SK-N-SH (cell line): ENCODE measurements around the gene ACER3. TPM values are rescaled to one million over a fixed set of nuclear protein-coding genes. Genes with fewer than 3 reads are reported as not detected.

Experiments
- CTCF ChIA-PET: fragments of 300-600, 350-600 bp; formaldehyde crosslinking; extraction: SDS; loops from one replicate; lab custom pipeline; 2021; lab: Yijun Ruan, JAX
- POLR2A ChIA-PET: fragments of 350-600 bp; sonication (Branson Sonifier 250); formaldehyde crosslinking; extraction: SDS; loops from one replicate; lab custom pipeline; 2020; ENCODE audit warnings: antibody characterized with exemption, inconsistent platforms; lab: Yijun Ruan, JAX
- DNase-seq: peaks from one replicate; pipeline ENCODE4 v3.0.0; 2012
- H2AFZ ChIP-seq: fragments of 200-600 bp; sonication (generic); 2 replicates; pipeline ENCODE4 v1.8.1; 2016; ENCODE audit warnings: antibody characterized with exemption, mild to moderate bottlenecking, low read depth
- H3F3A ChIP-seq: fragments of 200-600 bp; sonication (generic); replicated peaks from 2 replicates; pipeline ENCODE3; 2016; ENCODE audit warnings: antibody characterized with exemption, mild to moderate bottlenecking; ENCODE audit not compliant: insufficient read depth
- H3K27ac ChIP-seq, 2 experiments: fragments of 200-500 bp in 1 of 2; fragments of 200-600 bp in 1 of 2; sonication (Bioruptor generic) in 1 of 2; sonication (generic), shearing (Covaris generic) in 1 of 2; 2 replicates each; pipeline versions ENCODE4 v1.5.1 to v1.6.1; 2014 to 2016; ENCODE audit warnings: low read depth in 2 of 2, inconsistent platforms in 1 of 2, low read length in 1 of 2, mild to moderate bottlenecking in 1 of 2, mixed read lengths in 1 of 2
- H3K27me3 ChIP-seq: fragments of 200-600 bp; sonication (generic), shearing (Covaris generic); 2 replicates; pipeline ENCODE4 v1.6.1; 2016; ENCODE audit warnings: mixed run types; ENCODE audit not compliant: insufficient read depth
- H3K36me3 ChIP-seq, 2 experiments: fragments of 200-500 bp in 1 of 2; fragments of 200-600 bp in 1 of 2; sonication (Bioruptor generic) in 1 of 2; sonication (generic) in 1 of 2; replicated peaks in 1 of 2; 2 replicates each; pipeline versions ENCODE3 to v1.5.1; 2014 to 2016; ENCODE audit warnings: low read length in 1 of 2, mild to moderate bottlenecking in 1 of 2; ENCODE audit not compliant: insufficient read depth in 2 of 2, control insufficient read depth in 1 of 2
- H3K4me1 ChIP-seq, 2 experiments: fragments of 200-500 bp in 1 of 2; fragments of 200-600 bp in 1 of 2; sonication (Bioruptor generic) in 1 of 2; sonication (generic), shearing (Covaris generic) in 1 of 2; 2 replicates each; pipeline versions ENCODE4 v1.5.1 to v1.6.1; 2014 to 2016; ENCODE audit warnings: low read depth in 1 of 2, low read length in 1 of 2, mixed run types in 1 of 2; ENCODE audit not compliant: insufficient read depth in 2 of 2, control insufficient read depth in 1 of 2
- H3K4me2 ChIP-seq: fragments of 200-600 bp; sonication (generic), shearing (Covaris generic); 2 replicates; pipeline ENCODE4 v1.6.1; 2017; ENCODE audit warnings: mixed run types
- H3K4me3 ChIP-seq, 2 experiments: fragments of 200-500 bp in 1 of 2; fragments of 200-600 bp in 1 of 2; sonication (Bioruptor generic) in 1 of 2; sonication (generic), shearing (Covaris generic) in 1 of 2; 2 replicates each; pipeline versions ENCODE4 v1.5.1 to v1.8.1; 2014 to 2016; ENCODE audit warnings: low read depth in 2 of 2, inconsistent platforms in 1 of 2, low read length in 1 of 2, mild to moderate bottlenecking in 1 of 2, mixed read lengths in 1 of 2, moderate library complexity in 1 of 2
- H3K79me2 ChIP-seq: fragments of 200-600 bp; sonication (generic); 2 replicates; pipeline ENCODE4 v1.8.1; 2017; ENCODE audit warnings: mild to moderate bottlenecking; ENCODE audit not compliant: insufficient read depth
- H3K9ac ChIP-seq: fragments of 200-600 bp; sonication (generic); 2 replicates; pipeline ENCODE4 v1.6.1; 2017; ENCODE audit warnings: mixed run types
- H3K9me2 ChIP-seq: fragments of 200-600 bp; sonication (generic); 2 replicates; pipeline ENCODE4 v1.6.1; 2017; ENCODE audit warnings: mixed run types
- H3K9me3 ChIP-seq: fragments of 200-600 bp; sonication (generic); 2 replicates; pipeline ENCODE4 v1.6.1; 2017; ENCODE audit warnings: mixed run types, mild to moderate bottlenecking, moderate library complexity
- H4K20me1 ChIP-seq: fragments of 200-600 bp; sonication (generic); 2 replicates; pipeline ENCODE4 v1.6.1; 2017; ENCODE audit warnings: mild to moderate bottlenecking, mixed run types; ENCODE audit not compliant: insufficient read depth
- ELF1 ChIP-seq: IDR thresholded peaks from 2 replicates; pipeline ENCODE4 v1.4.0; 2012
- EZH2phosphoT487 ChIP-seq: fragments of 200-600 bp; sonication (generic); IDR thresholded peaks from 2 replicates; pipeline ENCODE4 v1.6.1; 2017; ENCODE audit warnings: low read depth, mixed run types, mild to moderate bottlenecking, antibody characterized with exemption, moderate library complexity, borderline replicate concordance
- GABPA ChIP-seq: IDR thresholded peaks from 2 replicates; pipeline ENCODE4 v1.4.0; 2012; ENCODE audit warnings: low read depth, mild to moderate bottlenecking
- RXRA ChIP-seq: IDR thresholded peaks from 2 replicates; pipeline ENCODE4 v1.4.0; 2012; ENCODE audit warnings: low read depth, mild to moderate bottlenecking, borderline replicate concordance
- TEAD4 ChIP-seq: IDR thresholded peaks from 2 replicates; pipeline ENCODE4 v1.4.0; 2012; ENCODE audit warnings: mild to moderate bottlenecking, borderline replicate concordance; ENCODE audit not compliant: insufficient read depth
- WGBS: methylation state at CpG from one replicate; pipeline ENCODE4 v1.1.6; 2017; ENCODE audit warnings: low lambda C conversion rate; 5-methylcytosine and 5-hydroxymethylcytosine counted together
- polyA plus RNA-seq, 3 experiments: library from polyadenylated mRNA; depleted of rRNA; stranded (reverse); fragments of >200 nt; gene quantifications; 2 replicates each; pipeline ENCODE4 v1.2.3, GENCODE V29; 2012
- TF ChIP-seq, protein P1 (sequence below): IDR thresholded peaks from 2 replicates; pipeline ENCODE4 v1.4.0; 2012; ENCODE audit warnings: low read depth, borderline replicate concordance
- TF ChIP-seq, protein P2 (sequence below): IDR thresholded peaks from 2 replicates; pipeline ENCODE4 v1.4.0; 2012; ENCODE audit warnings: low read depth
- TF ChIP-seq, protein P3 (sequence below): fragments of 150-350 bp; IDR thresholded peaks from 2 replicates; pipeline ENCODE4 v1.6.1; 2017; ENCODE audit warnings: antibody characterized with exemption, low read length, low read depth, borderline replicate concordance

Gene ACER3
- polyA plus RNA-seq, 1 of the 3 experiments (the other 2 are of a cell fraction): 5.4 TPM

- no peaks in the 10 kb centered on the region for H3F3A ChIP-seq
- 79% methylated on average over 1 of the region's 1 CpG for WGBS
- H3K4me1 ChIP-seq: peaks cover 0 to 7% of the 10 kb centered on the region in 2 experiments; a peak in 2 of 4 replicates
- H3K4me2 ChIP-seq: no peak overlapping the region
- no peaks in the 10 kb centered on the region for H3K9me3 ChIP-seq
- CTCF ChIA-PET: interaction anchor here (15.9 kb wide), 1 partner anchor 97 kb away, joined by 216 read pairs; no protein-coding TSS in a partner anchor
- H3K36me3 ChIP-seq: no peaks in the 10 kb centered on the region
- H3K9me2 ChIP-seq: no peaks in the 10 kb centered on the region
- no peak overlapping the region; the same call in 1 of the 2 replicates for H2AFZ ChIP-seq
- H3K27me3 ChIP-seq: no peaks in the 10 kb centered on the region
- TF ChIP-seq EZH2phosphoT487: no peak
- TF ChIP-seq, protein P1, sequence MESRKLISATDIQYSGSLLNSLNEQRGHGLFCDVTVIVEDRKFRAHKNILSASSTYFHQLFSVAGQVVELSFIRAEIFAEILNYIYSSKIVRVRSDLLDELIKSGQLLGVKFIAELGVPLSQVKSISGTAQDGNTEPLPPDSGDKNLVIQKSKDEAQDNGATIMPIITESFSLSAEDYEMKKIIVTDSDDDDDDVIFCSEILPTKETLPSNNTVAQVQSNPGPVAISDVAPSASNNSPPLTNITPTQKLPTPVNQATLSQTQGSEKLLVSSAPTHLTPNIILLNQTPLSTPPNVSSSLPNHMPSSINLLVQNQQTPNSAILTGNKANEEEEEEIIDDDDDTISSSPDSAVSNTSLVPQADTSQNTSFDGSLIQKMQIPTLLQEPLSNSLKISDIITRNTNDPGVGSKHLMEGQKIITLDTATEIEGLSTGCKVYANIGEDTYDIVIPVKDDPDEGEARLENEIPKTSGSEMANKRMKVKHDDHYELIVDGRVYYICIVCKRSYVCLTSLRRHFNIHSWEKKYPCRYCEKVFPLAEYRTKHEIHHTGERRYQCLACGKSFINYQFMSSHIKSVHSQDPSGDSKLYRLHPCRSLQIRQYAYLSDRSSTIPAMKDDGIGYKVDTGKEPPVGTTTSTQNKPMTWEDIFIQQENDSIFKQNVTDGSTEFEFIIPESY: no peak
- TF ChIP-seq, protein P2, sequence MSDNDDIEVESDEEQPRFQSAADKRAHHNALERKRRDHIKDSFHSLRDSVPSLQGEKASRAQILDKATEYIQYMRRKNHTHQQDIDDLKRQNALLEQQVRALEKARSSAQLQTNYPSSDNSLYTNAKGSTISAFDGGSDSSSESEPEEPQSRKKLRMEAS: no peak
- TF ChIP-seq TEAD4: no peak
- TF ChIP-seq RXRA: no peak
- POLR2A ChIA-PET: no interaction called here
- no peak overlapping the region for H3K27ac ChIP-seq
- H3K4me3 ChIP-seq: no peak overlapping the region
- DNase-seq: no peak
- no peaks in the 10 kb centered on the region for H4K20me1 ChIP-seq
- no peak overlapping the region for H3K9ac ChIP-seq
- no peaks in the 10 kb centered on the region for H3K79me2 ChIP-seq
Observed at GRCh38 chr11:76822406-76822805, 38.3 kb upstream of the ACER3 start.

GRCh38 chr11:76823481-76824028, 37.2 kb upstream of the ACER3 start:
- DNase-seq: no peak
- Histone ChIP-seq H3K36me3 (no peaks in the 10 kb centered on the region), H3K27me3 (no peaks in the 10 kb centered on the region), H3K27ac (no peak overlapping the region; a peak in 1 of 4 replicates), H3K4me1 (peaks cover 0 to 7% of the 10 kb centered on the region in 2 experiments; a peak in 2 of 4 replicates), H3K79me2 (no peaks in the 10 kb centered on the region), H3K4me3 (no peak overlapping the region), H4K20me1 (no peaks in the 10 kb centered on the region), H3K9me3 (no peaks in the 10 kb centered on the region), H3K9me2 (no peaks in the 10 kb centered on the region), H3K4me2 (peak overlapping the region; percentile 60), H3F3A (no peaks in the 10 kb centered on the region), H3K9ac (no peak overlapping the region; the same call in 1 of the 2 replicates), H2AFZ (peak overlapping the region; percentile 86)
- TF ChIP-seq GABPA: no peak
- peak; percentile 48; the same call in 1 of the 2 replicates for TF ChIP-seq ELF1
- TF ChIP-seq, protein P3, sequence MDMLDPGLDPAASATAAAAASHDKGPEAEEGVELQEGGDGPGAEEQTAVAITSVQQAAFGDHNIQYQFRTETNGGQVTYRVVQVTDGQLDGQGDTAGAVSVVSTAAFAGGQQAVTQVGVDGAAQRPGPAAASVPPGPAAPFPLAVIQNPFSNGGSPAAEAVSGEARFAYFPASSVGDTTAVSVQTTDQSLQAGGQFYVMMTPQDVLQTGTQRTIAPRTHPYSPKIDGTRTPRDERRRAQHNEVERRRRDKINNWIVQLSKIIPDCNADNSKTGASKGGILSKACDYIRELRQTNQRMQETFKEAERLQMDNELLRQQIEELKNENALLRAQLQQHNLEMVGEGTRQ: no peak
- CTCF ChIA-PET: interaction anchor here (1.0 to 1.8 kb wide), 3 partner anchors 14 to 96 kb away, joined by 4 to 16 read pairs (median 4); no protein-coding TSS in a partner anchor
- 58% methylated on average over 9 of the region's 9 CpGs for WGBS
- POLR2A ChIA-PET: no interaction called here
